Measurements from ENCODE around the gene GOSR2. TPM values are rescaled to one million over a fixed set of nuclear protein-coding genes. Genes with fewer than 3 reads are reported as not detected.

GOSR2 gene
- 19.7 and 23.7 TPM in 2 replicates for total RNA-seq

GRCh38 chr17:46922804-46923635, at the start of gene GOSR2:
Gene GOSR2 (plus strand): TSS chr17:46923160. CDS start chr17:46923193, 33 bp downstream.

DNA sequence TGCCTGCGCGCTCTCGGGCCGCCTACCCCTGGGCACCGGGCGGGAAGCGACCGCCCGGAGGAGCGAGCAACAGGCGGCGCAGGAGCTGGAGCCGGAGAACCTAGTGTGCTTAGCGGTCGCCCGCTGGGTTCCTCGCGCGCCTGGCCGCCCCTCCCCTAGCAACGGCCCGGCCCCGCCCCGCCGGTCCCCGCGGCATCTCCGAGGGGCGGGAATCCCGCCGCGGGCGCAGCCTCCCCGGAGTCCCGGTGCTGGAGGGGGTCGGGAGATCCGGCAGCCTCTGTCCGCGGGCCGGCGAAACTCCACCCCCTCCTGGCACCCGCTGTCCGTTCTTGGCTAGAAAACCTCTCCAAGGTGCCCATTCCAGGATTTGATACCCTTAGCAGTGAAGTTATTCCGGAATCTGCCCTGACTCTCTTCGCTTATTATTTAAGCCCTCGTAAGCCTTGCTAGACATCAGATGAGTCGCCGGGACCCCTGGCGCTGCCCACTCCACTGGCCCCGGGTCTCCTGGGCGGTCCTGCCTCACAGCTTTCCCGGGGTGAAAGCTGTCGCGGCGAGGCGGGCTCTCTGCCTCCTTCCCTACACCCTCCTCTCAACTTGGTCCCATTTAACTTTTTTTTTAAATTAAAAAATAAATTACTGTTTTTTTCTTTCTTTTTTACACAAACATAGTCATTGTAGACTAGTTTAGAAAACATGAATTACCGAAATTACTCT, 56.3 kb downstream of the GOSR2 start, which contains the start of gene RPRML:
Gene RPRML, minus strand, starts transcription at position 107 of the 717 bp plus-strand sequence. CDS start 246 bp downstream, outside the sequence.

Other genes starting within 250 kb of the GOSR2 start
- 1.1 TPM in 2 replicates for gene WNT3, start 104.5 kb upstream of the GOSR2 start, total RNA-seq
- 9.8 TPM in 1 of 2 replicates, not detected in the other for gene WNT9B, start 71.6 kb upstream of the GOSR2 start, total RNA-seq
- not detected in 2 replicates for gene RPRML, start 56.1 kb downstream of the GOSR2 start, total RNA-seq

Measured in mesangial cell (primary cell).